RWPE1 (cell line): ENCODE data around the gene BNIP3.

Experiments used
- CTCF ChIA-PET: fragments of 350-600 bp; sonication (Branson Sonifier 250); formaldehyde crosslinking; extraction: SDS; loops from one replicate; lab custom pipeline; 2021; lab: Yijun Ruan, JAX
- POLR2A ChIA-PET: fragments of 400-600 bp; formaldehyde crosslinking; extraction: SDS; loops from one replicate; lab custom pipeline; 2020; ENCODE audit warnings: antibody characterized with exemption; ENCODE audit not compliant: low non-redundant PET; lab: Yijun Ruan, JAX
- DNase-seq: peaks from one replicate; pipeline ENCODE4 v3.0.0; 2012; ENCODE audit warnings: low spot score
- H3K27ac ChIP-seq: fragments of 450-650 bp; 2 replicates; pipeline ENCODE4 v1.5.1; 2017
- TF ChIP-seq, protein P1 (sequence below): fragments of 450-650 bp; conservative IDR thresholded peaks from 2 replicates; pipeline ENCODE4 v1.5.1; 2017; ENCODE audit warnings: low read depth, mild to moderate bottlenecking

Gene BNIP3

DNA sequence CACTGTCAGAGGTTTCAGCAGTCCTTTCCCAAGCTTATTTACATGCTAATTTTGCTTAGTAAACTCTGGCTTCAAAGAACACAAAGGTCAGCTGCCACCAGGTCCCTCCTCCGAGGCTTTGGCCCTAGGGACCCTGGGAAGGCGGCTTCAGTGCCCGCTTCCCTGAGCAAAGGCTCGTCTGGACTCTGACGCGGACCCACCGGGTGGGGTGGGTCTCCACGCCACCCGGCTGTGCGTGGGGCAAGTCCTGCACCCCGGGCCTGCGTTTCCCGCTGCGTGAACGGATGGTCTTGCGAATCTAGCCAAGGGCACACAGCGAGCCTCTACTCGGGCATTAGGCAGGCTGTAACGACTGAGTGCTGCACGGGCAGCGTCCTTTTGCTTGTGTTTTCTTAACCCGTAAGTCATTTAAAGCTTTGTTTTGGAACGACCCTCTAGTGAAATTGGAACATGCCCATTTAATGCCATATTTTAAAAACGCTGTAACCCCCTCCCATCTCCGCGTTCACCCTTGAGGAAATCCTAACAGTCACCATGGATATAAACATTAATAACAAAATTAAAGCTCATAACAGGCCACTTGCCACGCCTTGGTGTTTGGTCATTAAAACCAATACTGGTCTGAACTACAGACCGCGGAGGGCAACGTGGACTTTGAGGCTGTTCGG is 828 bp downstream of the BNIP3 start:
- TF ChIP-seq, protein P1, sequence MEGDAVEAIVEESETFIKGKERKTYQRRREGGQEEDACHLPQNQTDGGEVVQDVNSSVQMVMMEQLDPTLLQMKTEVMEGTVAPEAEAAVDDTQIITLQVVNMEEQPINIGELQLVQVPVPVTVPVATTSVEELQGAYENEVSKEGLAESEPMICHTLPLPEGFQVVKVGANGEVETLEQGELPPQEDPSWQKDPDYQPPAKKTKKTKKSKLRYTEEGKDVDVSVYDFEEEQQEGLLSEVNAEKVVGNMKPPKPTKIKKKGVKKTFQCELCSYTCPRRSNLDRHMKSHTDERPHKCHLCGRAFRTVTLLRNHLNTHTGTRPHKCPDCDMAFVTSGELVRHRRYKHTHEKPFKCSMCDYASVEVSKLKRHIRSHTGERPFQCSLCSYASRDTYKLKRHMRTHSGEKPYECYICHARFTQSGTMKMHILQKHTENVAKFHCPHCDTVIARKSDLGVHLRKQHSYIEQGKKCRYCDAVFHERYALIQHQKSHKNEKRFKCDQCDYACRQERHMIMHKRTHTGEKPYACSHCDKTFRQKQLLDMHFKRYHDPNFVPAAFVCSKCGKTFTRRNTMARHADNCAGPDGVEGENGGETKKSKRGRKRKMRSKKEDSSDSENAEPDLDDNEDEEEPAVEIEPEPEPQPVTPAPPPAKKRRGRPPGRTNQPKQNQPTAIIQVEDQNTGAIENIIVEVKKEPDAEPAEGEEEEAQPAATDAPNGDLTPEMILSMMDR: no peak
- ChIA-PET CTCF (interaction anchor here (0.8 to 2.3 kb wide), 3 partner anchors 10 to 106 kb away, joined by 3 to 19 read pairs (median 3); no protein-coding TSS in a partner anchor), POLR2A (no interaction called here)
- peak overlapping the region; percentile 59 for H3K27ac ChIP-seq
- DNase-seq: no peak

DNA sequence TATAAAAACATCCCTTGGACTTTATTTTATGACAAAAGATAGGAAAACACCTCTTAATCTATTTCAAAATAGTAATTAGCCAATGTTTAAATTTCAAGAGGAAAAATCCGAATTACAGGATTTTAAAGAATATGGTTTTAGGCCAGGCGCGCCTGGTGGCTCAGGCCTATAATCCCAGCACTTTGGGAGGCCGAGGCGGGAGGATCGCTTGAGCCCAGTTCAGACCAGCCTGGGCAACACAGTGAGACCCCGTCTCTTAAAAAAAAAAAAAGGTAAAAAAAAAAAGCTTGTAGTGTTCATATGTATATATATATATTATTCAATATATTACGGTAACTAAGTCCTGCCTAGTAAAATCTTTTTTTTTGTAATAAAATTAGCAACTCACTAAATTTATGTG is 1.4 kb downstream of the BNIP3 start:
- POLR2A ChIA-PET: no interaction called here
- peak overlapping the region; percentile 44 for H3K27ac ChIP-seq

DNA sequence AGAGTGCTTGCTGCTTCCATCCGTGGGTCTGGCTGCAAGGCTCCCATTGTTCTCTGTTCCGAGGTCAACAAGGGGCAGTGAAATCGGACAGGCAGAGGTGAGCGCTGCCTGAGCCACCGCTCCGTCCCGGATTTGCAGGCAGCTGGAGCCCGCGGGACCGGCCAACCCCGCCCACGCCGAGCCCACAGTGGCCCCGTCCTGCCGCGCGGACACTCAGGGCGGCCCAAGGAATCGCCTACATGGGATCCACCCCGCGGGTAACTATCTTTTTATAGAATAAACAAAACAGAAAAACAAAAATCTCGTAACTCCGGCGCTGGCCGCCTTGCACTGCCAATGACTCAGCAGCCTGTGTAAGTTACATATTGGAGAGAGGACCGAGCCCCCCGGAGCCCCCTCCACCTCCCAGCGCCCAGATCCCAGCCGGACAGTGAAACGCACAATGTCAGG is 1.9 kb downstream of the BNIP3 start:
- TF ChIP-seq, protein P1: no peak
- POLR2A ChIA-PET: no interaction called here
- no peak for DNase-seq
- CTCF ChIA-PET: interaction anchor here (0.7 kb wide), 1 partner anchor 12 kb away, joined by 3 read pairs; no protein-coding TSS in a partner anchor
- peak overlapping the region; percentile 44 for H3K27ac ChIP-seq

More for the DNA sequence above, 1.4 kb downstream of the BNIP3 start:
- no peak for DNase-seq
- TF ChIP-seq, protein P1: no peak
- CTCF ChIA-PET: interaction anchor here (2.3 kb wide), 1 partner anchor 43 kb away, joined by 19 read pairs; no protein-coding TSS in a partner anchor

DNA sequence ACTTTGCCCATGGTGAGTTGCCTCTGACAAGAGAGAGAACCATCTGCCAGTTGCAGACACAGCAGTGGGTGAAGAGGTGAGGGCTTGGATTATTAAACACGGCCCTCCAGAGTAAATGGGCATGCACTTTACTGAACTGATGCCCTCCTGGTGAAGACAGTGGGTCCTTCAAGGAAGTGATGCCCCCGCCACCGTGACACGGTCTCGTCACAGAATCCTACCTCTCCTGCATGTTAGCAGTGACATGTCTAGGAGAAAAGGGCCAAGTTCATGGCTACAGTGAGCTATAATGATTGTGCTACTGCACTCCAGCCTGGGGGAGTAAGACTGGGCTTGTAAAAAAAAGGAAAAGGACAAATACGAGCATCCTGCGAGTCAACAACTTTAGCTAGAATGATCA is 2.4 kb downstream of the BNIP3 start:
- TF ChIP-seq, protein P1: no peak
- no peak for DNase-seq
- no peak overlapping the region for H3K27ac ChIP-seq
- ChIA-PET CTCF (interaction anchor here (0.7 kb wide), 1 partner anchor 12 kb away, joined by 3 read pairs; no protein-coding TSS in a partner anchor), POLR2A (no interaction called here)

DNA sequence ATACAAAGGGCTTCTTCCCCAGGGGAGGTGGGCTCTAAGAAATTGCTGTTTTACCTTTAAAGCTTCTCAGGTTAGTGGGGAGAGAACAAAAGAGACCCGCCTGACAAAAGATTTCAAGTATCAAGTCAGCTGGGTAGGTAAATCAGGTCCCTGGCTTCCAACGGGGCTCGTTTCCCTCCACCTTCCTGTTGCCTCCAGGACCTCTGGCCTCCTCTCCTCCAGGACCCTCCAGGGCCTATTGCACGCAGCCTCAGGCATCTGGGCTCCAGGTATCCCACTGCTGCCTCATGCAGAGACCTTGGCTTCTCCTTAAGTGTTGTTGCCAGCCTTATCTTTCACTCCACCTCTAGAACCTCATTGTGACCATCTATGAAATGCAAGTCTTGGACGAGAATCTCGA is 2.9 kb downstream of the BNIP3 start:
- no peak overlapping the region for H3K27ac ChIP-seq
- DNase-seq: no peak
- TF ChIP-seq, protein P1: no peak
- ChIA-PET CTCF (interaction anchor here (0.7 kb wide), 1 partner anchor 163 kb away, joined by 3 read pairs; no protein-coding TSS in a partner anchor), POLR2A (no interaction called here)

DNA sequence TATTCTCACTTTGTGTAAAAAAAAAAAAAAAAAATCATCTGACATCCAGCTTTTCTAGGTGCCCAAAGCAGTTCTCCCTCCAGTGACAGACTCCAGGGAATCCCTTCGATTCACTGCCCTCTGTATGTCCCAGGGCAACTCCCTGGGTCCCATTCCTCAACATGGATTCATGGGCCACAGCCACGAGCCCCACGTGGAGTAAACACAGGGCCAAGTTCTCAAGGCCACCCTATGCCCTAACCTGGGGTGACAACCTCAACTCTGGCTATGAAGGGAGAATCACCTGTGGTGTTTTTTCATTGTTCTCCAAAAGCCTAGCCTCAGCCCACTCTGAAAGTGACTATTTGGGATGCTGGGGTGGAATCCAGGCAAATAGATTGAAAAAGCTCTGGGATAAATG is 3.4 kb downstream of the BNIP3 start:
- DNase-seq: no peak
- ChIA-PET CTCF (interaction anchor here (0.7 kb wide), 1 partner anchor 164 kb away, joined by 3 read pairs; no protein-coding TSS in a partner anchor), POLR2A (no interaction called here)
- no peak overlapping the region for H3K27ac ChIP-seq
- TF ChIP-seq, protein P1: no peak
